ENCODE measurements around the gene PCYT1A. TPM values are rescaled to one million over a fixed set of nuclear protein-coding genes. Genes with fewer than 3 reads are reported as not detected.
"Not testable (repeated sequence)": the region's sequence is repeated elsewhere in the genome, so short reads cannot be mapped to it uniquely, and the experiment has no call there.

PCYT1A gene
- total RNA-seq, 1 experiment from 2014 or later: 64.5 TPM

DNA sequence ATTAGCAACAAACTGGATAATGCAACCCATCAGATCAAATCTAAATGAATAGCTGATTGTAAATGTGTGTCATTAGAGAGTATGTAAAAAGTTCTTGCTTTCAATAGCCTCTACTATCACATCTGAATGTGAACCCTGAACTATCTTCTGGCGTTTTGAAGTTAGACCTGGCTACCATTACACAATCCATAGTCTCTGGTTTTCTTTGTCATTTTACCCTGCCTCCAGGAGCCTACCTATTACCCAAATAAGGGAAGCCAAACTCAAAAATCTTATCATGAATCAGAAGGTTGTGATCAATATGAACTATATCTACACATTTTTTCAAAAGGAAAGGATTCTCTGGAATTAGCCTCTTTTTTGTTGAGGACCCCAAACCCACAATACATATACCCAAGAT lies 31.8 kb downstream of the PCYT1A start:
- no peak for TF ChIP-seq CTCF (IDR thresholded peaks at IDR 0.05; ENCODE audit: unreplicated experiment)

GRCh38 chr3:196254376-196255283 lies 32.9 kb downstream of the PCYT1A start:
- Mint-ChIP-seq H3K27me3 (ENCODE audit: insufficient read depth, unreplicated experiment) (no peaks in the 10 kb centered on the region), H3K27ac (ENCODE audit: low read depth, unreplicated experiment) (no peak overlapping the region), H3K4me3 (ENCODE audit: unreplicated experiment) (no peak overlapping the region), H3K36me3 (ENCODE audit: insufficient read depth, unreplicated experiment) (peaks cover 32% of the 10 kb centered on the region), H3K4me1 (ENCODE audit: insufficient read depth, unreplicated experiment) (no peaks in the 10 kb centered on the region), H3K9me3 (ENCODE audit: unreplicated experiment) (no peaks in the 10 kb centered on the region)
- ChIA-PET CTCF (interaction anchor here (0.6 to 5.6 kb wide), 13 partner anchors 7 to 268 kb away, joined by 3 to 19 read pairs (median 4); no protein-coding TSS in a partner anchor), POLR2A (interaction anchor here (0.6 to 2.1 kb wide), 4 partner anchors 34 to 348 kb away, joined by 3 to 11 read pairs (median 4); partner anchors contain the start of genes PCYT1A, TM4SF19 and UBXN7)
- BruUV-seq (replicated peaks): TSS peak; percentile 21
- no peak for DNase-seq (ENCODE audit: unreplicated experiment)
- TF ChIP-seq CTCF (IDR thresholded peaks at IDR 0.05; ENCODE audit: unreplicated experiment): no peak
- intact Hi-C loops (cut with micrococcal nuclease): loop anchor here (5.0 to 10.0 kb wide), 2 partner anchors 248 to 430 kb away; partner anchors contain the start of gene RNF168

More for the DNA sequence above, 31.8 kb downstream of the PCYT1A start:
- Mint-ChIP-seq H3K9me3 (ENCODE audit: unreplicated experiment) (no peaks in the 10 kb centered on the region), H3K27ac (ENCODE audit: low read depth, unreplicated experiment) (no peak overlapping the region), H3K4me3 (ENCODE audit: unreplicated experiment) (no peak overlapping the region), H3K36me3 (ENCODE audit: insufficient read depth, unreplicated experiment) (peaks cover 43% of the 10 kb centered on the region), H3K4me1 (ENCODE audit: insufficient read depth, unreplicated experiment) (no peaks in the 10 kb centered on the region), H3K27me3 (ENCODE audit: insufficient read depth, unreplicated experiment) (no peaks in the 10 kb centered on the region)
- POLR2A ChIA-PET: no interaction called here
- CTCF ChIA-PET: interaction anchor here (0.6 to 5.6 kb wide), 5 partner anchors 17 to 266 kb away, joined by 3 to 19 read pairs (median 4); no protein-coding TSS in a partner anchor
- intact Hi-C loops (cut with micrococcal nuclease): loop anchor here (10.0 kb wide), 1 partner anchor 429 kb away; no protein-coding TSS in a partner anchor
- BruUV-seq (replicated peaks): no TSS peak
- no peak for DNase-seq (ENCODE audit: unreplicated experiment)

DNA sequence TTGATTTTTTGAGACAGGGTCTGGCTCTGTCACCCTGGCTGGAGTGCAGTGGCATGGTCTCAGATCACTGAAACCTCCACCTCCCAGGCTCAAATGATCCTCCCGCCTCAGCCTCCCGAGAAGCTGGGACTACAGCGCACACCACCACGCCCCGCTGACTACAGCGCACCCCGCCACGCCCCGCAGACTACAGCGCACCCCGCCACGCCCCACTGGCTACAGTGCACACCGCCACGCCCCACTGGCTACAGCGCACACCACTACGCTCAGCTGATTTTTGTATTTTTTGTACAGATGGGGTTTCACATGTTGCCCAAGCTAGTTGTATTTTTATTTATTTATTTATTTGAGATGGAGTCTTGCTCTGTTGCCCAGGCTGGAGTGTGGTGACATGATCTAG lies 35.6 kb downstream of the PCYT1A start:
- TF ChIP-seq CTCF (IDR thresholded peaks at IDR 0.05; ENCODE audit: unreplicated experiment): no peak
- Mint-ChIP-seq H3K9me3 (ENCODE audit: unreplicated experiment) (no peaks in the 10 kb centered on the region), H3K27me3 (ENCODE audit: insufficient read depth, unreplicated experiment) (no peaks in the 10 kb centered on the region), H3K27ac (ENCODE audit: low read depth, unreplicated experiment) (no peak overlapping the region), H3K4me3 (ENCODE audit: unreplicated experiment) (no peak overlapping the region), H3K36me3 (ENCODE audit: insufficient read depth, unreplicated experiment) (peaks cover 20% of the 10 kb centered on the region), H3K4me1 (ENCODE audit: insufficient read depth, unreplicated experiment) (no peaks in the 10 kb centered on the region)
- intact Hi-C loops (cut with micrococcal nuclease): loop anchor here (5.0 to 10.0 kb wide), 2 partner anchors 250 to 433 kb away; partner anchors contain the start of gene RNF168
- CTCF ChIA-PET: interaction anchor here (0.6 to 5.6 kb wide), 9 partner anchors 11 to 271 kb away, joined by 3 to 19 read pairs (median 5); no protein-coding TSS in a partner anchor
- POLR2A ChIA-PET: no interaction called here
- no TSS peak for BruUV-seq (replicated peaks)
- no peak for DNase-seq (ENCODE audit: unreplicated experiment)

- Mint-ChIP-seq H3K9me3 (ENCODE audit: unreplicated experiment) (no peaks in the 10 kb centered on the region), H3K27ac (ENCODE audit: low read depth, unreplicated experiment) (no peak overlapping the region), H3K4me1 (ENCODE audit: insufficient read depth, unreplicated experiment) (no peaks in the 10 kb centered on the region), H3K4me3 (ENCODE audit: unreplicated experiment) (no peak overlapping the region), H3K36me3 (ENCODE audit: insufficient read depth, unreplicated experiment) (peaks cover 40% of the 10 kb centered on the region), H3K27me3 (ENCODE audit: insufficient read depth, unreplicated experiment) (no peaks in the 10 kb centered on the region)
- CTCF ChIA-PET: interaction anchor here (0.5 to 0.6 kb wide), 2 partner anchors 280 to 438 kb away, joined by 3 to 4 read pairs; no protein-coding TSS in a partner anchor
- intact Hi-C loops (cut with micrococcal nuclease): no loop called here
- DNase-seq (ENCODE audit: unreplicated experiment): peak; percentile 85
- POLR2A ChIA-PET: no interaction called here
- BruUV-seq (replicated peaks): no TSS peak
- no peak for TF ChIP-seq CTCF (IDR thresholded peaks at IDR 0.05; ENCODE audit: unreplicated experiment)
These were observed 40.8 kb downstream of the PCYT1A start for GRCh38 chr3:196246612-196247308.

DNA sequence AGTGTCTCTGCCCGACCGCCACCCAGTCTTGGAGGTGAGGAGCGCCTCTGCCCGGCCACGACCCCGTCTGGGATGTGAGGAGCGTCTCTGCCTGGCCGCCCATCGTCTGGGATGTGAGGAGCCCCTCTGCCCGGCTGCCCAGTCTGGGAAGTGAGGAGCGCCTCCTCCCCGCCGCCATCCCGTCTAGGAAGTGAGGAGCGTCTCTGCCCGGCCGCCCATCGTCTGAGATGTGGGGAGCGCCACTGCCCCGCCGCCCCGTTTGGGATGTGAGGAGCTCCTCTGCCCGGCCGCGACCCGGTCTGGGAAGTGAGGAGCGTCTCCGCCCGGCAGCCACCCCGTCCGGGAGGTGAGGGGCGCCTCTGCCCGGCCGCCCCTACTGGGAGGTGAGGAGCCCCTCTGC lies 43.4 kb downstream of the PCYT1A start:
- DNase-seq (ENCODE audit: unreplicated experiment); H3K4me1 Mint-ChIP-seq (ENCODE audit: insufficient read depth, unreplicated experiment); H3K9me3 Mint-ChIP-seq (ENCODE audit: unreplicated experiment); POLR2A ChIA-PET; BruUV-seq (replicated peaks); H3K27me3 Mint-ChIP-seq (ENCODE audit: insufficient read depth, unreplicated experiment); H3K4me3 Mint-ChIP-seq (ENCODE audit: unreplicated experiment); intact Hi-C loops (cut with micrococcal nuclease); H3K27ac Mint-ChIP-seq (ENCODE audit: low read depth, unreplicated experiment): not testable (repeated sequence)
- CTCF ChIA-PET: interaction anchor here (1.3 kb wide), 1 partner anchor 155 kb away, joined by 4 read pairs; no protein-coding TSS in a partner anchor
- peaks cover 57% of the 10 kb centered on the region for H3K36me3 Mint-ChIP-seq (ENCODE audit: insufficient read depth, unreplicated experiment)

All from MCF 10A (cell line).